Effector memory CD8-positive, alpha-beta T cell (primary cell): ENCODE results near the gene ARPP21.
"Not testable (repeated sequence)": the region's sequence is repeated elsewhere in the genome, so short reads cannot be mapped to it uniquely, and the experiment has no call there.

ENCODE experiments used
- ATAC-seq: fragments of 150-1000 bp; cut with Tn5 transposase; replicated peaks from 2 replicates; pipeline ENCODE4 v1.10.0; 2021; ENCODE audit warnings: mild to moderate bottlenecking, moderate library complexity
- DNase-seq, 3 experiments: peaks; one replicate each; pipeline ENCODE4 v3.0.0; 2021
- H3K27ac Mint-ChIP-seq, 2 donors: one replicate each; pipeline ENCODE4 v1.8.0; 2022; ENCODE audit warnings: mild to moderate bottlenecking in 2 of 2, mixed read lengths in 2 of 2, moderate library complexity in 2 of 2
- H3K27me3 Mint-ChIP-seq, 2 donors: one replicate each; pipeline ENCODE4 v1.8.0; 2022; ENCODE audit warnings: mixed read lengths in 2 of 2
- H3K36me3 Mint-ChIP-seq: one replicate; pipeline ENCODE4 v1.8.0; 2022; ENCODE audit warnings: mild to moderate bottlenecking, moderate library complexity, mixed read lengths; ENCODE audit not compliant: insufficient read depth
- H3K4me1 Mint-ChIP-seq, 2 donors: one replicate each; pipeline ENCODE4 v1.8.0; 2022; ENCODE audit warnings: low read depth in 2 of 2, mixed read lengths in 2 of 2
- H3K4me3 Mint-ChIP-seq, 2 donors: one replicate each; pipeline ENCODE4 v1.8.0; 2022; ENCODE audit warnings: mild to moderate bottlenecking in 2 of 2, mixed read lengths in 2 of 2, moderate library complexity in 2 of 2
- H3K9me3 Mint-ChIP-seq, 2 donors: one replicate each; pipeline ENCODE4 v1.8.0; 2022; ENCODE audit warnings: mixed read lengths in 2 of 2
- total RNA-seq, 9 experiments: gene quantifications; one replicate each; lab custom pipeline; 2026; lab: John Stamatoyannopoulos, UW

Gene ARPP21
- total RNA-seq = 0 to 0.07 (median 0) reads per million in 9 experiments

DNA sequence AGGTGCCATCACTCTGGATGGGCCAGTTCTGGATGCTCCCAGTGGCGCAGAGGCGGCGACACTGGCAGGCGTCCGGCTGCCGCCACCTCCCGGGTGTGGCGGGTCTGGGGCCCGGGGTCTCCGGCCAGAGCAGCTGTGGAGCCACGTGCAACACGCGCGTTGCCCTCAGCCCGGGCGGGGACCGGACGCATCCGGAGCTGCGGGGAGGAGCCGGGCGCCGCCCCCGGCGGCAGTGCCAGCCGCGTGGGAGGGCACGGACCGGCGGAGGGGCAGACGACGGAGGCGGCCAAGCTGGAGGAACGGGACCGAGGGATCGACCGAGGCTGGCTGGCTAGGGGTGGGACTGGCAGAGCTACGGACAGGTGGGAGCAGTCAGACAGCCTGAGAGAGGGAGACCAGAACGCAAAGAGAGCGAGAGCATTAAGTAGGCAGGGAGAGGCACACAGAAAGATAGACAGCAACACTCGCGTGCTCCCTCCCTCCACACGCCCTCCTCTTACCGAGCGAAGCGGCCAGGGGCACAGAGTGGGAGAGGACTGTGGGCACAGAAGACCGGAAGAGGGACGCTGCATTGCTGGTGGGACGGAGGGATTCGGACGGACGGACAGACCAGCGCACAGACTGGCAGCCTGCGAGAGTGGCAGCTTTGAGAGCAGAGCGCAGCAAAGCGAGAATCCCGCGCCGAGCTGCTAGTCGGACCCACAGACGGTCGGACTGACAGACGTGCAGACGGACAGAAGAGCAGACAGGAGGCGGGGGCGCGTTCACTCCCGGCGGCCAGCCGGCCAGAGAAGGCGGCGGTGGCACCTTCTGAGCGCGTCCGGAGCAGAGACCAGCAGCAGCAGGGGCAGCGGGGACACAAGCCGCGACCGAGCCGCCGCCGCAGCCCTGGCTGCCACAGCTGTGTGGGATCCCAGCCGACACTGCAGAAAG lies at the start of gene ARPP21:
TSS of gene ARPP21 (plus strand) at position 272 of the 933 bp plus-strand sequence. CDS start 42,227 bp downstream, outside the sequence.
- H3K36me3 Mint-ChIP-seq = no peaks in the 10 kb centered on the region
- ATAC-seq (no peak), DNase-seq (no peak)
- H3K4me3 Mint-ChIP-seq = no peak within 1 kb of the TSS
- H3K27ac Mint-ChIP-seq = no peak within 1 kb of the TSS
- peaks cover 18 to 25% of the 10 kb centered on the region in 2 donors for H3K27me3 Mint-ChIP-seq
- H3K9me3 Mint-ChIP-seq = peaks cover 0 to 7% of the 10 kb centered on the region in 2 donors
- peaks cover 0 to 1% of the 10 kb centered on the region in 2 donors for H3K4me1 Mint-ChIP-seq

GRCh38 chr3:35592589-35593295 lies 46.6 kb upstream of the ARPP21 start:
- no peak for ATAC-seq

GRCh38 chr3:35594739-35595138 lies 44.6 kb upstream of the ARPP21 start:
- Mint-ChIP-seq H3K36me3 (no peaks in the 10 kb centered on the region), H3K4me1 (no peaks in the 10 kb centered on the region), H3K9me3 (peaks cover 7% of the 10 kb centered on the region in 2 donors), H3K4me3 (no peak overlapping the region), H3K27me3 (no peaks in the 10 kb centered on the region), H3K27ac (no peak overlapping the region)
- ATAC-seq (no peak), DNase-seq (no peak)

More at GRCh38 chr3:35592589-35593295, 46.6 kb upstream of the ARPP21 start:
- H3K36me3 Mint-ChIP-seq = no peaks in the 10 kb centered on the region
- no peak overlapping the region for H3K4me3 Mint-ChIP-seq
- no peak for DNase-seq
- peaks cover 7 to 10% of the 10 kb centered on the region in 2 donors for H3K9me3 Mint-ChIP-seq
- no peaks in the 10 kb centered on the region for H3K27me3 Mint-ChIP-seq
- H3K27ac Mint-ChIP-seq = no peak overlapping the region
- H3K4me1 Mint-ChIP-seq = no peaks in the 10 kb centered on the region

- H3K4me1 Mint-ChIP-seq = no peaks in the 10 kb centered on the region
- no peak overlapping the region for H3K27ac Mint-ChIP-seq
- H3K27me3 Mint-ChIP-seq = no peaks in the 10 kb centered on the region
- no peak overlapping the region for H3K4me3 Mint-ChIP-seq
- DNase-seq (no peak), ATAC-seq (no peak)
- H3K9me3 Mint-ChIP-seq = peaks cover 7 to 10% of the 10 kb centered on the region in 2 donors
- no peaks in the 10 kb centered on the region for H3K36me3 Mint-ChIP-seq
Measured at GRCh38 chr3:35596335-35596995, 42.9 kb upstream of the ARPP21 start.

DNA sequence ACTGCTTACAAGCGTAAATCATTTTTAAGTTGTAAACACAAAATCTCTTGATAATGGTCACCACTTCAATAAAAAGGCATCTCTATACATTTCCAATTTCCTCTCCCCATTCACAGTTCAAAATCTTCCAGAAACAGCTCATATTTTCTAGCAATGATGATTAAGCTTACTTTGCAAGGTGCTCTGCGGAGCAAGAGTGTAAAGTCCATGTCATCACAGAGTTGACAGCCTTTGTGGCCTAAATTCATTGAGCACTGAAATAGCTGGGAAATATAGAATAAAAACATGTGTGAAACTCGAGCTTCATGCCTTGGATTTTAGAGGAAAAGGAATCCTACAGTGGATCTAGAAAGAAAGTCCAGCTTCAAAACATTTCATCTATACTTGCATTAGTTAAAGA lies 41.8 kb upstream of the ARPP21 start:
- Mint-ChIP-seq H3K36me3 (no peaks in the 10 kb centered on the region), H3K27ac (no peak overlapping the region), H3K27me3 (no peaks in the 10 kb centered on the region), H3K4me1 (no peaks in the 10 kb centered on the region), H3K9me3 (peaks cover 9 to 16% of the 10 kb centered on the region in 2 donors), H3K4me3 (no peak overlapping the region)
- DNase-seq (no peak), ATAC-seq (no peak)

DNA sequence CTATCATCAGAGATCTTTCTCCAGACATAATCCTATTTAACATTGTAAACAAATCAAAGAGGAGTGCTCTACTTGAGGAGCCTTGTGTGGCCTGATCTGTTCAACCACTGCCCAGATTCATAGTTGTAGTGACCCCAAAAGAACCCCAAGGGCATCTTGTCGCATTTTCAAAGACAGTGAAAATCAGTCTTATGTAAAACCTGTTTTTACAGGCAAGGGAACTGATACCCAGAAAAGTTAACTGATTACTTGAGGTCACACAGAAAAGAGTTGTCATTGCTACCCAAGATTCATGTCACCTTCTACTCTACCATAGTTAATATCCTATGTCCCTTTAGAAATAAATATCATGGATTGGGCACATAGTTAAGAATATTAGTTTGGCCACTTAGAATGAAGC lies 40.5 kb upstream of the ARPP21 start:
- no peaks in the 10 kb centered on the region for H3K27me3 Mint-ChIP-seq
- H3K27ac Mint-ChIP-seq = no peak overlapping the region
- H3K9me3 Mint-ChIP-seq = peaks cover 6 to 10% of the 10 kb centered on the region in 2 donors
- no peak overlapping the region for H3K4me3 Mint-ChIP-seq
- H3K4me1 Mint-ChIP-seq = no peaks in the 10 kb centered on the region
- H3K36me3 Mint-ChIP-seq = no peaks in the 10 kb centered on the region
- ATAC-seq (no peak), DNase-seq (no peak)

DNA sequence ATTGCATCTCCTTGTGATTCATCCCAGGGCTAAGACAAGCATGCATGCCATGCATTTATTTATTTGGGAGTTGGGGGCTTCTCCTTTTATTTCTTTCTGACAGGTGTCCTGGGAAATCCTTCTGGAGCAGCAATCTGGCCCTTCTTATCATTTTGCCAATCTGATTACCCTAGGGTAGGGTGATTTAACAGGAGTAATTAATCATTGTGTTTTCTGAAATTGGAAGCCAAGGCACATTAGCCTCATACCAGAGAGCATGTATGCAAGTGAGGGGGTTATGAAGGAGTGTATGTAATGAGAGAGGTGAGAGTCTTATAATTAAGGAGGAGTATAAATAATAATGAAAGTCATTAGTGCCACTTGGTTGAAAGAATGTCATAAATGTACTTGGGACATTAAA lies 37.4 kb upstream of the ARPP21 start:
- Mint-ChIP-seq H3K36me3 (no peaks in the 10 kb centered on the region), H3K27me3 (no peaks in the 10 kb centered on the region), H3K9me3 (peaks cover 6 to 10% of the 10 kb centered on the region in 2 donors), H3K27ac (no peak overlapping the region), H3K4me3 (no peak overlapping the region), H3K4me1 (no peaks in the 10 kb centered on the region)
- no peak for DNase-seq
- no peak for ATAC-seq

GRCh38 chr3:35602395-35602936 lies 36.9 kb upstream of the ARPP21 start:
- Mint-ChIP-seq H3K36me3 (no peaks in the 10 kb centered on the region), H3K27me3 (no peaks in the 10 kb centered on the region)
- ATAC-seq = no peak

GRCh38 chr3:35616346-35616745 lies 23.0 kb upstream of the ARPP21 start:
- Mint-ChIP-seq H3K27me3 (no peaks in the 10 kb centered on the region), H3K36me3 (no peaks in the 10 kb centered on the region), H3K9me3 (peaks cover 0 to 9% of the 10 kb centered on the region in 2 donors), H3K27ac (no peak overlapping the region), H3K4me1 (no peaks in the 10 kb centered on the region), H3K4me3 (no peak overlapping the region)
- DNase-seq (no peak), ATAC-seq (no peak)

More at GRCh38 chr3:35602395-35602936, 36.9 kb upstream of the ARPP21 start:
- Mint-ChIP-seq H3K9me3 (peaks cover 5 to 10% of the 10 kb centered on the region in 2 donors), H3K4me3 (no peak overlapping the region), H3K4me1 (no peaks in the 10 kb centered on the region), H3K27ac (no peak overlapping the region)
- no peak for DNase-seq

GRCh38 chr3:35617370-35617769 lies 22.0 kb upstream of the ARPP21 start:
- H3K27ac Mint-ChIP-seq = no peak overlapping the region
- DNase-seq (no peak), ATAC-seq (no peak)
- no peak overlapping the region for H3K4me3 Mint-ChIP-seq
- H3K36me3 Mint-ChIP-seq = no peaks in the 10 kb centered on the region
- peaks cover 0 to 9% of the 10 kb centered on the region in 2 donors for H3K9me3 Mint-ChIP-seq
- no peaks in the 10 kb centered on the region for H3K4me1 Mint-ChIP-seq
- no peaks in the 10 kb centered on the region for H3K27me3 Mint-ChIP-seq

GRCh38 chr3:35620238-35620637 lies 19.1 kb upstream of the ARPP21 start:
- not testable (repeated sequence) for H3K4me1 Mint-ChIP-seq, DNase-seq, H3K4me3 Mint-ChIP-seq, H3K27ac Mint-ChIP-seq, H3K9me3 Mint-ChIP-seq, H3K36me3 Mint-ChIP-seq, ATAC-seq, H3K27me3 Mint-ChIP-seq

- no peak overlapping the region for H3K27ac Mint-ChIP-seq
- no peaks in the 10 kb centered on the region for H3K27me3 Mint-ChIP-seq
- no peaks in the 10 kb centered on the region for H3K36me3 Mint-ChIP-seq
- peaks cover 4 to 8% of the 10 kb centered on the region in 2 donors for H3K9me3 Mint-ChIP-seq
- H3K4me1 Mint-ChIP-seq = no peaks in the 10 kb centered on the region
- DNase-seq = no peak
- ATAC-seq = no peak
- H3K4me3 Mint-ChIP-seq = no peak overlapping the region
Measured at GRCh38 chr3:35624698-35625097, 14.6 kb upstream of the ARPP21 start.
